Left kidney (tissue), 2 donors: ENCODE results near the gene FXYD5. TPM values are rescaled to one million over a fixed set of nuclear protein-coding genes. Genes with fewer than 3 reads are reported as not detected.
"Not testable (repeated sequence)": the region's sequence is repeated elsewhere in the genome, so short reads cannot be mapped to it uniquely, and the experiment has no call there.

ENCODE experiments used
- DNase-seq: peaks from one replicate; pipeline ENCODE4 v3.0.0-alpha.2; 2013
- polyA plus RNA-seq: library from polyadenylated mRNA; unstranded; fragments of 120-200 nt; gene quantifications from one replicate; pipeline ENCODE4 v1.2.1, GENCODE V29; 2013; ENCODE audit not compliant: insufficient read length

The FXYD5 gene
- polyA plus RNA-seq, 1 donor: 15.0 TPM

DNA sequence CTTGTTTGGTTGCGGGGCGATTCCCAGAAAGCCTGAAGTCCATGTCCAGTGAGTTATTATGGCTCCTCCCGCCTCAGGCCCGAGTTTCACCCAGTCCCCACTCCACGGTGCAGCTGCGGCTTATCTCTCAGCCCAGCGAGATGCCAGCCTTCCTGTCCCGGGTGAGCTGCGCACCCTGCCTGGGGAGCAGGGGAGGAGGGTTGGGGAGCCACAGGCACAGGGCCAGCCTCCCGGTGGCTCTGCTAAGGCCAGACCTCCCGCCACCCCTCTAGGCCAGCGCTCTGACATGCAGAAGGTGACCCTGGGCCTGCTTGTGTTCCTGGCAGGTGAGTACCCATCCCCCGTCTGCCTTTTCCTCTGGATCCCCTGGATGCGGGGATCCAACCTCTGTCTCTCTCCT, 35.4 kb upstream of the FXYD5 start:
- no peak for DNase-seq

DNA sequence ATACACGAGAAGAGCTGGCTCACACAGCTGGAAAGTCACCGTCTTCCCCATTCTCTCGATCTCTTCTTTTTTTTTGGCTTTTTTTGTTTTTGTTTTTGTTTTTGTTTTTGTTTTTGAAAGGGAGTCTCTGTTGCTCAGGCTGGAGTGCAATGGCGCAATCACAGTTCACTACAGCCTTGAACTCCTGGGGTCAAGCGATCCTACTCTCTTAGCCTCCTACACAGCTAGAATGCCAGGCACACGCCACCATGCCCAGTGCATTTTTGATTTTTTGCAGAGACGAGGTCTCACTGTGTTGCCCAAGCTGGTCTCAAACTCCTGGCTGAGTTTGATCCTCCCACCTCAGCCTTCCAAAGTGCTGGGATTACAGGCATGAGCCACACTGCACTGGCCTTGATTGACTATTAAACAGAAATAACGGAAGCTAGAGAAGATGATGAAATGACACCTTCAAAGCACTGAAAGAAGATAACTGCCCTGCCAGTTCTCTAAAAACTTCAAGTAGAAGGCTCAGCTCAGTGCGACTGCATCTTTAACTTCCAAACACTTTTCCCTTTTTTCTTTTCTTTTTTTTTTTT, 34.9 kb upstream of the FXYD5 start:
- DNase-seq: no peak

DNA sequence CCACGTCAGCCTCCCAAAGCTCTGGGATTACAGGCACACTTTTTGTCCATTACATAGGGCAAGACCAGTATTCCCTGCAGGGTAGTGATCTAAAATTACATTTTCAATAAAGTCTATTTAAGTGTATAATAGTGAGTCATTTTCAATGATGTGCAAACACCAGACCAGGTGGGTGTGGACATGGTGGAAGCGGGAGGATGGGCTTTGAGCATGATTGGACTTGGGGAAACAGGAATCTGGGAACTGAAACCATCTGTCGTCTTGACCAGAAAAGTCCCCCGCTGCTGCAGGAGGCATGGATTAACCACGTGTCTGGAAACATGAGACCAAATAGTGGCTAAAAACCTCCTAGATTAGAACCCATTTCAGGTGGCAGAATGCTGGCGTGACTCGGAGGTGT, 34.0 kb upstream of the FXYD5 start:
- DNase-seq: no peak

DNA sequence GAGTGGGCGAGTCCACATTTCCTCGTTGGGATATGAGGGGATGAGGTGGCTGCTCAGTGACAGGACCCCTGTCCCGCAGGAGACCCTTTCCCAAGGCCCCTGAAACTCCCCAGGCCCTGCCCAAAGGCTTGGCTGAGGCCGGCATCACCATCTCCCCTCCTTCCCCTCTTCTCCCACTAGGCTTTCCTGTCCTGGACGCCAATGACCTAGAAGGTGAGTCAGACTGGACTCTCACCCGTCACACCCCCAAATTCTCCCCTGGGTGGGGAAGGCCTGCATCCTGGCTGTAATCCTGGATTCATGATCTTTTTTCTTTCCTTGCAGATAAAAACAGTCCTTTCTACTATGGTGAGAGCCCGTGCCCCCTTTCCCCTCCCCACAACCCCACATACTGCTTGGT, 33.6 kb upstream of the FXYD5 start:
- DNase-seq: no peak

DNA sequence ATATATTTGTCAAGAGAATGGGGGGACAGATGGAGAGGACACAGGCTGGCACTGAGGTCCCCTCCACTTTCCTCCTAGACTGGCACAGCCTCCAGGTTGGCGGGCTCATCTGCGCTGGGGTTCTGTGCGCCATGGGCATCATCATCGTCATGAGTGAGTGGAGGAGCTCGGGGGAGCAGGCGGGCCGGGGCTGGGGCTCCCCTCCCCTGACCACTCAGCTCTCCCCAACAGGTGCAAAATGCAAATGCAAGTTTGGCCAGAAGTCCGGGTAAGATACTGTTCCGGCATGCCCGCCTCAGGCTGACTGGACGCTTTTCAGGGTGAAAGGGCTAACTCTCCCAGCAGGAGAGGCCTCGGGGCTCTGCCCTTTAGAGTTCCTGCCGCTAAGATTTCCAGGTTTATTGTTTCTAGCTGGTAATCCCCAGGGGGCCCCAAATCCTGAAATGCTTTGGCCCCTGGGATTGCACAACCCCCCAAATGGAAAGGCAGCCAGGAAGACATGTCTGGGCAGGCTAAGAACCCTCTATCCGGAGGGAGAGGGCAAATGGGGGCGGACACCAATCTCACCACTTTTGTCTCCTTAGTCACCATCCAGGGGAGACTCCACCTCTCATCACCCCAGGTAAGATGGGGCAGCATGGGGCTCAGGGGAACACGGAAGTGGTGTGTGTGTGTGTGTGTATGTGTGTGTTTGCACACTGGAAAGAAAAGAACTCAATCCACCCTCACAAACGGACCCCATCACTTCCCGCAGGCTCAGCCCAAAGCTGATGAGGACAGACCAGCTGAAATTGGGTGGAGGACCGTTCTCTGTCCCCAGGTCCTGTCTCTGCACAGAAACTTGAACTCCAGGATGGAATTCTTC, 31.6 kb upstream of the FXYD5 start:
- no peak for DNase-seq

DNA sequence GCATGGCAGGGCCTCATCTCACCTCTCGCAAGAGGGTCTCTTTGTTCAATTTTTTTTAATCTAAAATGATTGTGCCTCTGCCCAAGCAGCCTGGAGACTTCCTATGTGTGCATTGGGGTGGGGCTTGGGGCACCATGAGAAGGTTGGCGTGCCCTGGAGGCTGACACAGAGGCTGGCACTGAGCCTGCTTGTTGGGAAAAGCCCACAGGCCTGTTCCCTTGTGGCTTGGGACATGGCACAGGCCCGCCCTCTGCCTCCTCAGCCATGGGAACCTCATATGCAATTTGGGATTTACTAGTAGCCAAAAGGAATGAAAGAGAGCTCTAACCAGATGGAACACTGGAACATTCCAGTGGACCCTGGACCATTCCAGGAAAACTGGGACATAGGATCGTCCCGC, 31.0 kb upstream of the FXYD5 start:
- no peak for DNase-seq

DNA sequence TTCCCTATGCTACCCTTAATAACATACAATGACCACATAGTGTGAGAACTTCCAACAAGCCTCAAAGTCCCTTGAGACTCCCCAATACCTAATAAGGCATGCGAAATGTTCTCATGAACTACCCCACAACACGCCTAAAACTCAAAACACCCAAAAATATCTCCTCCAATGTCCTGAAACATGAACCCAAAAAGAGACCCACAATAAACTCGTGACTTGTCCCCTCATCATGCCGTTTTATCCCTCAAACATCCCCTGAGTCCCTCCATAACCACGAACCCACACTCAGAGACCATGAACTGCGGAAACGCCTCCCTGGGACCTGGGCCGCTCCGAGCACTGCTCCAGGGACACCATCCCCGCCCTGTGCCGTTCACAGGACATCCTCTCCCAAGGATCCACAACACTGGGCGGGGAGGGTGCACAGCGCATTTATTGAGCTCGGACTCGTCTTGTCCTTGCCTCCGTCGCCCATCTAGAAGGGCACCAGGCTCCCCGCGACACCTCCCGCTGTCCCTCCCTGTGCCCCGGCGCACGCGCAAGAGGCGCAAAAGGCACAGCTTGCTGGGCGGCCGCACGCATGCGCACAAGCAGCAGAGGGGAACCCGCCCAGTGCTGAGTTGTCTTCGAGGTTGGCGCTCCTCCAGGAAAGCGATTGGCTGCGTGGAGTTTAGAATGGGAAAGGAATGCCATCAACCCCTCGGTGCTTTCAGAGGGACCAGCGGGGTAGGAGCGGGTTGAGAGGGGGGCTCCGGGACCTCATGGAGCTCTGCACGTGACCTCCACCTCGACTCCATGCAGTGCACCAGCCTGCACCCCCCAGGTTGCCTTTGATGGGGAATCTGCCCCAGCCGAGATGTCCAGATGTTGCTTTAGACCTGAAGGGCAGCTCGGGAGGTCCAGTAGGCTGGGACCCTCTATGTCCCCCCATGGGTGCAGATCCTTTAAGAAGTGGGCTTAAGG, 30.2 kb upstream of the FXYD5 start:
- peak; percentile 91 for DNase-seq

DNA sequence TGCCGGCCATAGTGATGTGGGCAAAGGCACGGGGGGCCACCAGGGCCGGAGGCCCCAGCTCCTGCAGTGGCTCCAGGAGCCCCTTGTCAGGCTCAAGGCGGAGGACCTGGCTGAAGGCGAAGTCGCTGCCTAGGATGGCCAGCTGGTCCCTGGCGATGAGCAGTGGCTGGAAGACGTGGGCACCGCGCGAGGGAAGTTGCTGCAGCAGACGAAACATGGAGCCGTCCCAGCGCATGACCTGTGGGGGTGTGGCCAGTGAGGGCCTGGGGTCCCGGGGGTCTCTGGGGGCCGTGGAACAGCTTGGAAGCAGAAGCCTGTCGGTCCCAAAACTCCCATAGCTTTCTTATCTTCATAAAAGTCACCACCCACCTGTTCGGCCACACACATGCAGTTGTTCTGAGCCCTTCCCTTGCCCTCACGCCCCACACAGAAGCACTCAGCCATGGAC, 29.2 kb upstream of the FXYD5 start:
- DNase-seq: no peak

DNA sequence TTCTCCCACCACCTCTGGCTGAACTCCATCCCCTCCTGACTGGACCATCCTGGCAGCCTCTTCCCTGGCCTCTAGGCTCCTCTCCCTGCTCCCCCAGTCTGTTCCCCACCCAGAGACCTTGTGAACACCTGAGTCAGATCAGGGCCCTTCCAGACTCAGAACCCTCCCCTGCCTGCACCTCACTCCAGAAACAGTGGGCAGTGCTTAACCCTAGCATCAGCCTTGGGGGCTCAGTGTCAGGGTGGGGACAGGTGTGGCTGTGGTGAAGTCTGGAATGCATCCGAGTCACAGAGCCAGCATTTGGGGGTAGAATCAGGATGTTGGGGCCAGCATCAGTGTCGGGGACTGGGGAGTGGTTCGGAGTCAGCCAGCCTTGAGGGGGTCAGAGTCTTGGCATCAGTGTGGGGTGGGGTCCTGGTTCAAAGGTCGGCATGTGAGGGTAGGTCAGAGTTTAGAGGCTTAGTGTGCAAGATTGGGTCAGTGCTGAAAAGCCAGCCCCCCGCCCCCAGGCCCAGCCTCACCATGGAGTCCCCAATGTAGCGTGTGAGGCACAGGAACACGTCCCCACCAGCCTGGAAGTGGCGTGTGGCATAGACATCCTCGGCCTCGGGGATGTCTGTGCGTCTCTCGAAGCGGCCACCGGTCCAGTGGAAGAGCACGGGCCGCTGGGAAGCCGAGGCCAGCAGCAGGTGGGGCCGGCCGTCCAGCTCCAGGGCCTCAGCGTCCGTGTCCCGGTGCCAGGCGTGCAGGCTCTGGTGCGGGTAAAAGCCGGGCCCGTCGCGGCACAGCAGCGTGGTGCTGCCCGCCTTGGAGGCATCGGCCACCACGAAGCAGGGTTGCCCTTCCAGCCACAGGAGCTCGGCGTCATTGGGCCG, 28.5 kb upstream of the FXYD5 start:
- no peak for DNase-seq

DNA sequence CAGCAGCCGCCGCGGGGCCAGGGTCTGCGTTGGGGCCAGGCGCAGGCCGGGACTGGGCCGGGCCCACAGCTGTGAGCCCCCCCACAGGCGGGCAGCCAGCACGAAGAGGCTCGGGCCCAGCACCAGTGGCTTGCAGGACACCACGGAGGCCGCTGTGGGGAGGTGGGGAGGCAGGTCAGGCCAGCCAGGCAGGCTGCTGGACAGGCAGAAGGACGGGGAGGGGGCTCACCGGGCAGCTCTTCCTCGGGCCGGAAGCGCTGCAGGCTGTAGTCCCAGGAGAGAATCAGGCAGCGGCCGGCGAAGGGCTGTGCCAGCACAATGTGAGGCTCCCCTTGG, 27.9 kb upstream of the FXYD5 start:
- DNase-seq: no peak

DNA sequence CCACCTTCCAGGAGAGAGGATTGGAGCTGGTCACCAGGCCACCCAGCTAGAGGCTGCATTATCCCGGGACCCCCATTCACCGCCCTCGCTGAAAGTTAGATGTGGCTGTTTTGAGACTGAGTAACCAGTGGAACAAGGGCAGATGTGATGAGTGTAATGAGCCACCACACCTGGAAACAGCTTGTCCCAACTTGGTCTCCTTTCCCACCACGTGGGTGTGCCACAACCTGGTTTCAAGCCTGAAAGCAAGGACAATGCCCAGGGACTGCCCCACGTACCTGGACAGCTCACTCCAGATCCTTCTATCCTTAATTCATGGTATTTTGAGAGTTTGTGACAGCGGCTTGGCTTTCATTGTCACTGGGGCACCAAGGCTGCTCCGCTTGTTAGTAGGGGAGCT, 26.7 kb upstream of the FXYD5 start:
- no peak for DNase-seq

DNA sequence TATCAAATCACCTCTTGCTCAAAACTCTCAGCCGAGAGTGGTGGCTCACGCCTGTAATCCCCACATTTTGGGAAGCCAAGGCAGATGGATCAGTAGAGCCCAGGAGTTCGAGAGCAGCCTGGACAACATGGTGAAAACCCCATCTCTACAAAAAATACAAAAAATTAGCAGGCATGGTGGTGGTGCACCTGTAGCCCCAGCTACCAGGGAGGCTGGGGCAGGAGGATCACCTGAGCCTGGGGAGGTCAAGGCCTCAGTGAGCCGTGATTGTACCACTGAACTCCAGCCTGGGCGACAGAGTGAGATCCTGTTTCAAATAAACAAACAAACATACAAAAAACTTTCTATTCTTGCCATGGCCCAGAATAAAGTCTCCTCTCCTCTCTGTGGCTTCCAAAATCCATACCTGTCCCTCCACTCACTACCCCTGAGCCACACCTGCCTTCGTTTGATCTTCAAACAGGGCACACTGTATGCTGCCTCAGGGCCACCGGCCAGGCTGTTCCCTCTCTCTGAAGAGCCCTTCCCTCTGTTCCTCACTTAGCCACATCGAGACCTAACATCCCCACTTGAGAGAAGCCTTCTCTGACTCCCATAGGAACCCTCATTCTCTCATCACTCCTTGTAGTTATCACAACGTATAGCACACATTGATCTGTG, 26.0 kb upstream of the FXYD5 start:
- no peak for DNase-seq

DNA sequence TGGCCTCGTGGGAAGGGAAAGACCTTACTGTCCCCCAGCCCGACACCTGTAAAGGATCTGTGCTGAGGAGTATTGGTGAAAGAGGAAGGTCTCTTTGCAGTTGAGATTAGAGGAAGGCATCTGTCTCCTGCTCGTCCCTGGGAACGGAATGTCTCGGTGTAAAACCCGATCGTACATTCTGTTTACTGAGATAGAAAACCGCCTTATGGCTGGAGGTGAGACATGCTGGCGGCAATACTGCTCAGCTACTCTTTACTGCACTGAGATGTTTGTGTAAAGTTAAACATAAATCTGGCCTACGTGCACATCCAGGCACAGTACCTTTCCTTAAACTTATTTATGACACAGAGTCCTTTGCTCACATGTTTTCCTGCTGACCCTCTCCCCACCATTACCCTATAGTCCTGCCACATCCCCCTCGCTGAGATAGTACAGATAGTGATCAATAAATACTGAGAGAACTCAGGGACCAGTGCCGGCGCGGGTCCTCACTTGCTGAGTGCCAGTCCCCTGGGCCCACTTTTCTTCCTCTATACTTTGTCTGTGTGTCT, 24.7 kb upstream of the FXYD5 start:
- DNase-seq: not testable (repeated sequence)

DNA sequence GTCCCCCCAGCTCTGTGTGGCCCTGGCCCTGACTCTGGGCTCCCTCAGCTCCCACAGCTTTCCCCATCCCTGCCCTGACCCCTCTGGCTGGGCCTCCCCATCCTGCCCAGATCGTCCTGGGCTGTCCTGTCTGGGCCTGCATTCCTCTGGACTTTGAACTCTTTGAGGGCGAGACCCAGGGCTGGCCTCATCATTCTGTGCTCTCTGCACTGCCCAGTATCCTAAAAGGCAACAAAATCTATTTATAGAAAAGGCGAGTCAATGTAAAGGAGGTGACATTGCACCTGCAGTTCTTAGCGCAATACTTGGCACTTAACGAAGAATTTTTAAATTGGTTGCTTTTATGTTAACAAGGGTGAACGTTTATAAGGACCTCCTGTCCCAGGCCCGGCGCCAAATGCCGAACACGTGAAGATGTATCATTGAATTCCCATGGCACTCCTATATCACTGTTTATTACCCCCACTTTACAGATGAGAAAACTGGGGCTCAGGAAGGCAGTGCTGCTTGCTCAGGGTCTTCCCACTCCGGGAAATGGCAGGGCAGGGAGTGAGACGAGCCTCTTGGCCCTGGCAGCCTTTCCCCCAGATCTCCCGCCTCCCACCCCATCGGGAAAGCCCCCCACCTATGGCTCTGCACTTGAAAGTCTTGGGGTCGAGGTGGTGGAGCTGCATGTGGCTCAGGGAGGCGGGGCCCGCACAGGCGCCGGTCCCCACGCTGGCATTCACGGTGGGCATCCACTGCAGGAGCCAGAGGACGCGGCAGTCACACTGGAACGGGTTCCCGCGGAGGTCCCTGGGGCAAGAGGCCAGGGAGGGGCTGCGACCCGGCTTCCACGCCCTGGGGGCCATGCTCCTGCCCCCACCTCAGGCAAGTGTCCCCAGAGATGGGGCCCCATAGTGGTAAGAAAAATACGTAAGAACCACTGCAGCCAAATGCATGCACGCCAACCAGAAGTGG, 23.5 kb upstream of the FXYD5 start:
- no peak for DNase-seq

DNA sequence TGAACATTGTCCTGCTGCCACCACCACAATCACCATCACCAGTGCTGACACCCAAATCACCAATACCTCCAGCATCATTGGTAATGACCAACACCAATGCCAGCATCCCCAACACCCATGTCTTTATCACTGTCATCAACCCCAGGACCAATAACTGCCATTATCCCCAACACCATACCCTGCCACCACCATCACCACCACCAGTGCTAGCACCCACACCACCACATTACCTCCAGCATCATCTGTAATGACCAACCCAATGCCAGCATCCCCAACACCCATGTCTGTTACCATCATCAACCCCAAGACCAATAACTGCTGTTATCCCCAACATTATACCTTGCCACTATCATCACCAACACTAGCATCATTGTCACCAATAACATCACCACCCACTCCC, 22.3 kb upstream of the FXYD5 start:
- DNase-seq: no peak

DNA sequence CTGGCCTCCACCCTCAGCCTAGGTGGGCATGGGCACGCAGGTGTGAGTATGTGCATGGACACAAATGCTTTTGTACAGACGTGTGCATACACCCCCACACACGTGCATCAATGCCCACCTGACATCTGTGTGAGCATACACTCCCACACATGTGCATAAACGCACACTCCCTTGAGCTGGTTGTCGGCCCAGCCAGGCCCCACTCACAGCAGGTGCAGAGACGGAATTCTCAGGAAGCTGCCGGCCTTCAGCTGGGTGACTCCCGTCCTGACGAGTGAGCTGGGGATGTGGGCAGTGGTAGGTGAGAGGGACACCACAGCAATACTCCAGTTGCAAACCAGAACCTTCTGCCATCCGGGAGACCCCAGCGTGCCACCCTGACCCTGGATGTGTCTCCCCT, 20.7 kb upstream of the FXYD5 start:
- no peak for DNase-seq

DNA sequence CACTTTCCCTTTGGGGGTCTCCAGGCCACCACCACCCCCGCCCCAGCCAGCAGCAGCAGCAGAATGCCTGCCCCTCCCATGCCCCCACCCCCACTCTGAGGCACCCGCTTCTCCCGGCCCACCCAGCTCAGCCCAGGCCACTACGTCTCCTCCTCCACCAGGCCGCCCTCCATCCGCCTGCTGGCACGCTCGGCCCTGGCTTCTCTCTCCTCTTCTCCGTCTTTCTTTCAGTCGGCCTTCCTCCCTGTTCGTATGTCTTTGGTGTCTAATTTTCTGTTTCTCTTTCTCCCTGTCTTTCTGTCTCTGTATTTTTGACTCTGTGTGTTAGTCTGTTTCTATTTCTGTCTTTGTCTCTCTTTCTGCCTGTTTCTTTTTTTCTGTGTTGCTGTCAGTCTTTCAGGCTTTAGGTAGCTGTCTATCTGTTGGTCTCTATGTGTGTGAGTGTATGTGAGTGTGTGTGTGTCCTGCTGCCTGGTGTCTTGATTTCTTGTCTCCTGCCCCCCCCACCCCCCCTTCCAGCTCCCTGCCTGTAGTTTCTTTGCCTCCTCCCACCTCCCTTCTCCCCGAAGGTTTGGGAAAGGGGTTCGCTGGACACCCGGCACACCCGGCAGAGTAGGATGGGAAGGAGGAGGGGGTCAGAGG, 19.8 kb upstream of the FXYD5 start, which contains the start of gene LGI4:
TSS of gene LGI4 (minus strand) at position 459 of the 642 bp plus-strand sequence. CDS start at position 80, 379 bp downstream.
- DNase-seq: no peak

DNA sequence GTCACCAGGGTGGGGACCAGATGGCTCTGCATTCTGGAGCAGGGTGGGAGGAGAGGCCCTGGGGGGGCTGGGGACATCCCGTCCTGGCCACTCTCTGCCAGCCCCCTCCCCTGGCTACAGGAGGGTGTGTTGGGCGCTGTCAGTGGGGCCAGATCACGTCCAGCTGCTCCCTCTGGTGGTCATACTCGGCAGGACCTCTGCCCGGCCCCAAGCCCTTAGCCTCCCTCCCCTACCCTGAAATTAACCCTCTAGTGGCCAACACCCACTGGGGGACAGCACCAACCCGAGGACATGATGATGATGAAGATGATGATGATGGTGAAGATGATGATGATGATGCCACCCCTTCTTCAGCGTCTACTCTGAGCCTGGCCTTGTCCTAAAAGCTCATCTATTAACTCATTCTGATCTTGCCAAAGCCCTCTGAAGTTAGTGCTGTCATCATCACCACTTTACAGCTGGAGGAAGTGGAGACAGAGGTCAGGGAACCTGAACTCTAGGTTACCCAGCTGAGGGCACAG, 19.1 kb upstream of the FXYD5 start:
- peak; percentile 76 for DNase-seq

DNA sequence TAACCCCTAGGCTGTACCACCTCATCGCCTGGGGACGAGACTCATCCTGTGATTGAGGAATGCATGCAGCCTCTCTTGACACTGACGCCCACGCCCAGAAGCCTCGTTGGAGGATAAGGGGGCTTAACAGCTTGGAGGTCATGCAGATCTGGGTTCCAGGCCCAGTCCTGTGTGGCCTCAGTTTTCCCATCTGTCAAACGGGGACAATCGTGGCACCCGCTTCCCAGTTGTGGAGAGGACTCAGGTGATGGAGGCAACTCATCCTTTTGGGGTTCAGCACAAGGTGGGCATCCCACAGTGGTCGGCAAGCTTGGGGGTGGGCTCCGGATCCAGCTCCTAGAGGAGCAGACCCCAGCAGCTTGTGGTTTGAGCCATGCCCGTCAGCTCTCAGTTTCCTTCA, 18.3 kb upstream of the FXYD5 start:
- DNase-seq: no peak
